Activated T-cell treated with anti-CD3 and anti-CD28 coated beads, Interleukin-2, amount 50 U/mL, for 72 hours (primary cell): ENCODE data around the gene VASP. TPM values are rescaled to one million over a fixed set of nuclear protein-coding genes. Genes with fewer than 3 reads are reported as not detected.

Source experiments
- ATAC-seq, 2 donors: fragments of 150-1000 bp; cut with Tn5 transposase; replicated peaks in 1 of 2; 2 replicates each; pipeline ENCODE4 v1.10.0; 2021; ENCODE audit warnings: moderate library complexity in 2 of 2, mild to moderate bottlenecking in 1 of 2
- DNase-seq, 2 donors: peaks; one replicate each; pipeline ENCODE4 v3.0.0; 2021 to 2022; ENCODE audit warnings: mixed read lengths in 1 of 2
- H3K27ac Mint-ChIP-seq: one replicate; pipeline ENCODE4 v1.8.0; 2022; ENCODE audit warnings: mild to moderate bottlenecking, moderate library complexity, mixed read lengths
- H3K27me3 Mint-ChIP-seq: one replicate; pipeline ENCODE4 v1.8.0; 2022; ENCODE audit warnings: low read depth, mixed read lengths
- H3K36me3 Mint-ChIP-seq, 2 donors: one replicate each; pipeline ENCODE4 v1.8.0; 2022; ENCODE audit warnings: mixed read lengths in 2 of 2, mild to moderate bottlenecking in 1 of 2; ENCODE audit not compliant: insufficient read depth in 2 of 2
- H3K4me1 Mint-ChIP-seq: one replicate; pipeline ENCODE4 v1.8.0; 2022; ENCODE audit warnings: low read depth, mixed read lengths
- H3K4me3 Mint-ChIP-seq, 2 donors: one replicate each; pipeline ENCODE4 v1.8.0; 2022; ENCODE audit warnings: mild to moderate bottlenecking in 2 of 2, mixed read lengths in 2 of 2, moderate library complexity in 2 of 2
- H3K9me3 Mint-ChIP-seq, 2 donors: one replicate each; pipeline ENCODE4 v1.8.0; 2022; ENCODE audit warnings: mixed read lengths in 2 of 2
- total RNA-seq, 2 donors: library from RNA; stranded (reverse); gene quantifications; one replicate each; pipeline ENCODE4 v1.2.3, GENCODE V29; 2022

The VASP gene
- total RNA-seq, 2 donors from 2014 or later, result 120 to 133 TPM

GRCh38 chr19:45569619-45570421 lies 62.5 kb downstream of the VASP start:
- Mint-ChIP-seq H3K4me1 (peaks cover 11% of the 10 kb centered on the region), H3K27ac (peak overlapping the region; percentile 41), H3K36me3 (no peaks in the 10 kb centered on the region), H3K4me3 (no peak overlapping the region), H3K27me3 (no peaks in the 10 kb centered on the region), H3K9me3 (no peaks in the 10 kb centered on the region)
- peak; percentile 65 to 74 for DNase-seq
- ATAC-seq, result peak; percentile 64

- H3K36me3 Mint-ChIP-seq, result no peaks in the 10 kb centered on the region
- peak overlapping the region; percentile 44 for H3K27ac Mint-ChIP-seq
- no peaks in the 10 kb centered on the region for H3K27me3 Mint-ChIP-seq
- H3K4me3 Mint-ChIP-seq, result no peak overlapping the region
- no peaks in the 10 kb centered on the region for H3K9me3 Mint-ChIP-seq
- no peak for ATAC-seq
- H3K4me1 Mint-ChIP-seq, result peaks cover 11% of the 10 kb centered on the region
- no peak for DNase-seq
These were observed 64.4 kb downstream of the VASP start for GRCh38 chr19:45571457-45572220.

- Mint-ChIP-seq H3K27ac (no peak overlapping the region), H3K27me3 (no peaks in the 10 kb centered on the region), H3K4me3 (no peak overlapping the region), H3K9me3 (no peaks in the 10 kb centered on the region), H3K36me3 (no peaks in the 10 kb centered on the region), H3K4me1 (peaks cover 29% of the 10 kb centered on the region)
- ATAC-seq (no peak), DNase-seq (no peak)
These were observed 67.2 kb downstream of the VASP start for GRCh38 chr19:45574526-45574925.

- no peak for DNase-seq
- no peaks in the 10 kb centered on the region for H3K9me3 Mint-ChIP-seq
- no peak for ATAC-seq
- H3K36me3 Mint-ChIP-seq, result no peaks in the 10 kb centered on the region
- H3K27me3 Mint-ChIP-seq, result no peaks in the 10 kb centered on the region
- no peak overlapping the region for H3K27ac Mint-ChIP-seq
- peaks cover 22% of the 10 kb centered on the region for H3K4me1 Mint-ChIP-seq
- no peak overlapping the region for H3K4me3 Mint-ChIP-seq
These were observed 67.9 kb downstream of the VASP start for GRCh38 chr19:45575216-45575615.

Other genes with a start within 250 kb of the VASP start
- not detected for gene CKM, start 184.6 kb upstream of the VASP start, total RNA-seq
- under 1 TPM; 0.22 to 0.42 TPM for gene KLC3, start 166.7 kb upstream of the VASP start, total RNA-seq
- gene ERCC2, start 136.9 kb upstream of the VASP start, total RNA-seq, result 10 to 100 TPM; 20.4 to 23.2 TPM
- 10 to 100 TPM; 22.7 to 32.0 TPM for gene PPP1R13L, start 102.4 kb upstream of the VASP start, total RNA-seq
- 1 to 10 TPM; 3.4 to 4.9 TPM for gene POLR1G, start 100.8 kb upstream of the VASP start, total RNA-seq
- gene ERCC1, start 83.6 kb upstream of the VASP start, total RNA-seq, result 10 to 100 TPM; 71.0 to 73.9 TPM
- gene FOSB, start 39.5 kb upstream of the VASP start, total RNA-seq, result 10 to 100 TPM; 20.3 to 24.6 TPM
- gene RTN2, start 10.4 kb upstream of the VASP start, total RNA-seq, result 1 to 10 TPM; 4.1 to 4.9 TPM
- 1 to 10 TPM; 6.7 to 6.8 TPM for gene PPM1N, start 9.0 kb upstream of the VASP start, total RNA-seq
- gene OPA3, start 77.3 kb downstream of the VASP start, total RNA-seq, result 10 to 100 TPM; 10.3 to 12.6 TPM
- under 1 TPM in 1 of 2 donors, not detected in 1; 0.07 TPM for gene GPR4, start 94.7 kb downstream of the VASP start, total RNA-seq
- 100 to 1,000 TPM; 149 to 190 TPM for gene EML2, start 131.9 kb downstream of the VASP start, total RNA-seq
- 10 to 100 TPM in 1 of 2 donors, 1 to 10 TPM in 1; 5.9 to 11.0 TPM for gene GIPR, start 160.7 kb downstream of the VASP start, total RNA-seq
- 100 to 1,000 TPM; 449 to 481 TPM for gene SNRPD2, start 184.5 kb downstream of the VASP start, total RNA-seq
- gene QPCTL, start 185.2 kb downstream of the VASP start, total RNA-seq, result 10 to 100 TPM; 20.8 to 29.8 TPM
- 10 to 100 TPM; 38.4 to 46.5 TPM for gene FBXO46, start 223.4 kb downstream of the VASP start, total RNA-seq
- under 1 TPM; 0.09 to 0.19 TPM for gene MEIOSIN, start 226.0 kb downstream of the VASP start, total RNA-seq